ENCODE results near the gene KLHL7.
A peak's percentile ranks its signal among the peaks of the same experiment; 100 is the strongest.

Gene KLHL7

GRCh38 chr7:23105644-23106056 is at the start of gene KLHL7:
Gene KLHL7, plus strand, starts transcription at chr7:23105785. Its CDS starts 242 bp downstream, at chr7:23106027.
- DNase-seq: peak; percentile 90 to 93

GRCh38 chr7:23058408-23059096 is 47.0 kb upstream of the KLHL7 start:
- DNase-seq: no peak

GRCh38 chr7:23061327-23061726 is 44.3 kb upstream of the KLHL7 start:
- no peak for DNase-seq

GRCh38 chr7:23062452-23062851 is 43.1 kb upstream of the KLHL7 start:
- no peak for DNase-seq

GRCh38 chr7:23065974-23066373 is 39.6 kb upstream of the KLHL7 start:
- no peak for DNase-seq

GRCh38 chr7:23067271-23067670 is 38.3 kb upstream of the KLHL7 start:
- no peak for DNase-seq

GRCh38 chr7:23072048-23072447 is 33.5 kb upstream of the KLHL7 start:
- DNase-seq: peak in 1 of 2 experiments; percentile 14

GRCh38 chr7:23072922-23073321 is 32.7 kb upstream of the KLHL7 start:
- DNase-seq: no peak

- no peak for DNase-seq
Measured at GRCh38 chr7:23074443-23075261, 30.9 kb upstream of the KLHL7 start.

- DNase-seq: no peak
Measured at GRCh38 chr7:23075571-23075970, 30.0 kb upstream of the KLHL7 start.

GRCh38 chr7:23076772-23077171 is 28.8 kb upstream of the KLHL7 start:
- DNase-seq: no peak

GRCh38 chr7:23093111-23093510 is 12.5 kb upstream of the KLHL7 start:
- no peak for DNase-seq

- peak; percentile 10 to 65 for DNase-seq
Measured at GRCh38 chr7:23093546-23093945, 12.0 kb upstream of the KLHL7 start.

GRCh38 chr7:23096518-23097290 is 8.9 kb upstream of the KLHL7 start:
- DNase-seq: no peak

- no peak for DNase-seq
Measured at GRCh38 chr7:23098029-23098428, 7.6 kb upstream of the KLHL7 start.

- DNase-seq: no peak
Measured at GRCh38 chr7:23098460-23098859, 7.1 kb upstream of the KLHL7 start.

- peak in 1 of 2 experiments; percentile 34 for DNase-seq
Measured at GRCh38 chr7:23100697-23101096, 4.9 kb upstream of the KLHL7 start.

GRCh38 chr7:23105086-23105643 is 420 bp upstream of the KLHL7 start:
- no peak for DNase-seq

GRCh38 chr7:23106057-23106822 is 655 bp downstream of the KLHL7 start:
- DNase-seq: peak; percentile 10 to 54

GRCh38 chr7:23106823-23107663 is 1.5 kb downstream of the KLHL7 start:
- no peak for DNase-seq

GRCh38 chr7:23107781-23108180 is 2.2 kb downstream of the KLHL7 start:
- no peak for DNase-seq
